Transverse colon (tissue), 3 donors: ENCODE results near the gene SELENOI.
"Not testable (repeated sequence)": the region's sequence is repeated elsewhere in the genome, so short reads cannot be mapped to it uniquely, and the experiment has no call there.

Experiments
- CTCF ChIP-seq, 5 experiments: fragments of 200-600 bp in 3 of 5; fragments of 450-650 bp in 2 of 5; sonication (generic) in 3 of 5; IDR thresholded peaks; 1 replicate in 2 of 5; 2 replicates in 3 of 5; pipeline ENCODE4 v1.5.1; 2016 to 2017; ENCODE audit warnings: antibody characterized with exemption in 5 of 5, inconsistent platforms in 3 of 5, mild to moderate bottlenecking in 2 of 5, moderate library complexity in 1 of 5
- POLR2A ChIP-seq: fragments of 450-650 bp; IDR thresholded peaks from one replicate; pipeline ENCODE4 v1.6.1; 2016; ENCODE audit warnings: antibody characterized with exemption, mild to moderate bottlenecking, moderate library complexity

GRCh38 chr2:26305094-26305493 is 40.8 kb upstream of the SELENOI start:
- not testable (repeated sequence) for TF ChIP-seq CTCF (IDR thresholded peaks at IDR 0.05); POLR2A
